ENCODE measurements around the gene MRNIP. TPM values are rescaled to one million over a fixed set of nuclear protein-coding genes. Genes with fewer than 3 reads are reported as not detected.

Gene MRNIP
- total RNA-seq, 1 experiment from 2014 or later = 39.9 TPM

DNA sequence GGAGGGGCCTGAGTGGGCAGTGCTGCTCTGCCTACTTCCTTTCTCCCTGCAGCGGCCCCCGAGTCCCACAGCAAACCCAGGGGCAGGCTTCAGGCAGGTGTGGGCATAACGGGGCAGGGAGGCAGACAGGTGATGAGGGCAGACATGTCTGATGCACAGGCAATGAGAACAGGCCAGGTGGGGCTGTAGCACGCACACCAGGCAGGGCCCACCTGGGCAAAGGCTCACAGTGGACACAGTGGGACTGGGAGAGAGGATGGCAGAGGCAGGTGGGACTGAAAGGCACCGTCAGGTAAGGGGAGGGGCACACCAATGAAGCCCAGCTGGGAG lies 59.0 kb downstream of the MRNIP start:
- CTCF ChIA-PET = no interaction called here
- intact Hi-C loops (cut with micrococcal nuclease; ENCODE audit: unreplicated experiment) = loop anchor here (5.0 kb wide), 2 partner anchors 38 to 177 kb away; partner anchors contain the start of gene HNRNPH1

DNA sequence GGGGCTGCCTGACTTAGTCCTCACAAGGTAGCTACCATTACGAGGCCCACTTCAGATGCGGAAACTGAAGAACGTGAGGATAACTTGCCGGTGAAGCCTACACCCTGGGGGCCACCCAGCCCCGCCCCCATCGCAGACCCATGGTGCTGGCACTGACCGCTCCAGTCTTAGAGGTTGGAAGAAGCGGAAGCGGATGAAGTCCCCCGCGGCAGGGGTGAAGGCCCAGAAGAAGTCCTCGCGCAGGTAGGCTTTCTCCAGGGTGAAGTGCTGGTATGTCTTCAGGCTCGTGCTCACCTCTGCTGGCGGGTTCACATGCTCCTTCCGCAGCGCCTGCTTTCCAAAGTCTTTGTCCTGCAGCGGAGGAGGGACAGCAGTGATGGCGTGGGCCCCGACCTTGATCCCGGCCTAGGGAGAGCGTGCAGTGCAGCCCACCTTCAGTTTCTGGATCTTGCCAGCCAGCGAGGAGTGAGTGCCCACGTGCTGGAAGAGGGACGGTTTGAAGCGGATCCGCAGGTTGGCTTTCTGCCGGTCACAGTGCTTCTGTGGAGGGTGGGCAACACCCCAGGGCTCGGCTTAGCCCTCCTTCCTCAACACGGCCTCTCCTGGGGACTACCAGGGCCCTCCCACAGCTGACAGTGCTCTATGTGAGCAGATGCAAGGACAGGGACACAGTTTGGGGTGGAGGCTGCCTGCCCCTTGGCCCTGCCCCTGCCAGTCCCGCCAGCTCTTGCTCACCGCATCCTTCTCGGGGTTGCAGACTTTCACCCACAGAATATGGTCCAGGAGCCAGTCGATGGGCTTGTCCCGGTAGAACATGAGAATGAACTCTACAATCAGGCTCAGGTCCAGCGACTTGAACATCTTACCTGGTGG lies 59.6 kb downstream of the MRNIP start:
- Histone ChIP-seq H3K9me2 (ENCODE audit: insufficient read depth) (no peaks in the 10 kb centered on the region), H3K36me3 (ENCODE audit: low read depth) (no peaks in the 10 kb centered on the region; the same call in none of the 2 replicates), H3K79me2 (ENCODE audit: low read depth) (peaks cover 25% of the 10 kb centered on the region), H3K27me3 (ENCODE audit: insufficient read depth, low read depth) (no peaks in the 10 kb centered on the region), H2AFZ (no peak overlapping the region), H4K20me1 (ENCODE audit: insufficient read depth) (peaks cover 29% of the 10 kb centered on the region), H3K27ac (no peak overlapping the region), H3K4me3 (no peak overlapping the region), H3F3A (ENCODE audit: insufficient read depth, low read depth) (peaks cover 48% of the 10 kb centered on the region), H3K4me1 (replicated peaks; ENCODE audit: insufficient read depth) (peaks cover 34% of the 10 kb centered on the region), H3K9me3 (ENCODE audit: insufficient read depth, low read depth) (no peaks in the 10 kb centered on the region), H3K4me2 (no peak overlapping the region)
- ChIA-PET POLR2A (ENCODE audit: unreplicated experiment) (no interaction called here), CTCF (no interaction called here)
- no peak for TF ChIP-seq EZH2 (IDR thresholded peaks at IDR 0.05; ENCODE audit: low read depth)
- DNase-seq = no peak
- intact Hi-C loops (cut with micrococcal nuclease; ENCODE audit: unreplicated experiment) = loop anchor here (5.0 kb wide), 2 partner anchors 38 to 177 kb away; partner anchors contain the start of gene HNRNPH1
- no TSS peak for BruUV-seq (replicated peaks)

More for the DNA sequence above, 59.0 kb downstream of the MRNIP start:
- TF ChIP-seq, protein P1, sequence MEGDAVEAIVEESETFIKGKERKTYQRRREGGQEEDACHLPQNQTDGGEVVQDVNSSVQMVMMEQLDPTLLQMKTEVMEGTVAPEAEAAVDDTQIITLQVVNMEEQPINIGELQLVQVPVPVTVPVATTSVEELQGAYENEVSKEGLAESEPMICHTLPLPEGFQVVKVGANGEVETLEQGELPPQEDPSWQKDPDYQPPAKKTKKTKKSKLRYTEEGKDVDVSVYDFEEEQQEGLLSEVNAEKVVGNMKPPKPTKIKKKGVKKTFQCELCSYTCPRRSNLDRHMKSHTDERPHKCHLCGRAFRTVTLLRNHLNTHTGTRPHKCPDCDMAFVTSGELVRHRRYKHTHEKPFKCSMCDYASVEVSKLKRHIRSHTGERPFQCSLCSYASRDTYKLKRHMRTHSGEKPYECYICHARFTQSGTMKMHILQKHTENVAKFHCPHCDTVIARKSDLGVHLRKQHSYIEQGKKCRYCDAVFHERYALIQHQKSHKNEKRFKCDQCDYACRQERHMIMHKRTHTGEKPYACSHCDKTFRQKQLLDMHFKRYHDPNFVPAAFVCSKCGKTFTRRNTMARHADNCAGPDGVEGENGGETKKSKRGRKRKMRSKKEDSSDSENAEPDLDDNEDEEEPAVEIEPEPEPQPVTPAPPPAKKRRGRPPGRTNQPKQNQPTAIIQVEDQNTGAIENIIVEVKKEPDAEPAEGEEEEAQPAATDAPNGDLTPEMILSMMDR (conservative IDR thresholded peaks at IDR 0.05) = no peak
- TF ChIP-seq EZH2 (IDR thresholded peaks at IDR 0.05; ENCODE audit: low read depth) = no peak
- no peaks in the 10 kb centered on the region for H3K9me3 ChIP-seq (ENCODE audit: insufficient read depth, low read depth)
- H3K36me3 ChIP-seq (ENCODE audit: low read depth) = no peaks in the 10 kb centered on the region; the same call in none of the 2 replicates
- BruUV-seq (replicated peaks) = no TSS peak
- peaks cover 44% of the 10 kb centered on the region for H3F3A ChIP-seq (ENCODE audit: insufficient read depth, low read depth)
- H3K27ac ChIP-seq = no peak overlapping the region
- peaks cover 35% of the 10 kb centered on the region for H3K4me1 ChIP-seq (replicated peaks; ENCODE audit: insufficient read depth)
- no peak overlapping the region for H3K4me2 ChIP-seq
- no peak overlapping the region for H2AFZ ChIP-seq
- H3K4me3 ChIP-seq = no peak overlapping the region
- H3K79me2 ChIP-seq (ENCODE audit: low read depth) = peaks cover 29% of the 10 kb centered on the region
- H4K20me1 ChIP-seq (ENCODE audit: insufficient read depth) = peaks cover 35% of the 10 kb centered on the region
- POLR2A ChIA-PET (ENCODE audit: unreplicated experiment) = no interaction called here
- H3K27me3 ChIP-seq (ENCODE audit: insufficient read depth, low read depth) = no peaks in the 10 kb centered on the region
- no peaks in the 10 kb centered on the region for H3K9me2 ChIP-seq (ENCODE audit: insufficient read depth)
- DNase-seq = no peak

DNA sequence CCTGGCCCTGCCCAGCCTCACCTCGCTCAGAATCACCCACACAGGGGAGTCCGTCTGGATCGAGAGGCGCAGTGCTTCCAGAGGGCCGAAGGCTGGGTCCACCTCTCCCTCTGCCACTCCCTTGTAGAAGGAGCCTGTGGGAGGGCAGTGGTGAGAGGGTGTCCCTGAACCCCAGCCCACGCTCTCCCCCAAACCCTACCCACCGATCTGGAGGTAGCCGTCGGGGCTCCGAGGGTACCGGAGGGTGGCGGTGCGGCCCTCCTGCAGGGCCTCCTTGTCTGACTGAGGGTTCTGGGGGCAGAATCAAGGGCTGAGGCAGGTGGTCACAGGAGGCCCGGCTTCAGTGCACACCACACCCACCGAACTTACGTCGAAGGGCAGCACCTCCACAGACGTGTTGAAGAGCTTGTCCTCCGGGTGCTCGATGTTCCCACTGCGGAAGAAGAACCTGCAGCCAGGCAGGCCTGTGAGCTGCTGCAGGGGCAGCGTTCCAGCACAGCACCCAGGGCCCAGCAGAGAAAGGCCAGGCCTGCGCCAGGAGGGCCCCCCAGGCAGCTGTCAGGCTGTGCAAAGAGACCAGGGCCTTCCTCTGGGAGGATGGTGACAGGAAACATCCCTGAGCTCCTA lies 60.4 kb downstream of the MRNIP start:
- no peak overlapping the region for H3K4me2 ChIP-seq
- peaks cover 25% of the 10 kb centered on the region for H3K79me2 ChIP-seq (ENCODE audit: low read depth)
- TF ChIP-seq, protein P1 (conservative IDR thresholded peaks at IDR 0.05) = no peak
- no peak for TF ChIP-seq EZH2 (IDR thresholded peaks at IDR 0.05; ENCODE audit: low read depth)
- H3K9me2 ChIP-seq (ENCODE audit: insufficient read depth) = no peaks in the 10 kb centered on the region
- ChIA-PET CTCF (interaction anchor here (0.6 kb wide), 1 partner anchor 13 kb away, joined by 3 read pairs; no protein-coding TSS in a partner anchor), POLR2A (ENCODE audit: unreplicated experiment) (no interaction called here)
- H2AFZ ChIP-seq = no peak overlapping the region
- no peaks in the 10 kb centered on the region for H3K27me3 ChIP-seq (ENCODE audit: insufficient read depth, low read depth)
- peaks cover 47% of the 10 kb centered on the region for H3F3A ChIP-seq (ENCODE audit: insufficient read depth, low read depth)
- H3K9me3 ChIP-seq (ENCODE audit: insufficient read depth, low read depth) = no peaks in the 10 kb centered on the region
- H3K36me3 ChIP-seq (ENCODE audit: low read depth) = no peaks in the 10 kb centered on the region; the same call in none of the 2 replicates
- BruUV-seq (replicated peaks) = no TSS peak
- H4K20me1 ChIP-seq (ENCODE audit: insufficient read depth) = peaks cover 23% of the 10 kb centered on the region
- no peak overlapping the region for H3K27ac ChIP-seq
- no peak for DNase-seq
- H3K4me1 ChIP-seq (replicated peaks; ENCODE audit: insufficient read depth) = peaks cover 26% of the 10 kb centered on the region
- no peak overlapping the region for H3K4me3 ChIP-seq
- intact Hi-C loops (cut with micrococcal nuclease; ENCODE audit: unreplicated experiment) = loop anchor here (5.0 kb wide), 2 partner anchors 39 to 176 kb away; partner anchors contain the start of gene HNRNPH1
